Measurements from ENCODE around the gene TCF7L1.

Gene TCF7L1

GRCh38 chr2:85175369-85176299 lies 42.4 kb downstream of the TCF7L1 start:
- peak; percentile 30 for DNase-seq (ENCODE audit: extremely low read depth, low read depth)
- H3K4me3 ChIP-seq (replicated peaks; ENCODE audit: low read depth, low read length) = no peak overlapping the region
- no peak for TF ChIP-seq CTCF (IDR thresholded peaks at IDR 0.05; ENCODE audit: low read depth, low read length, missing control alignments)

GRCh38 chr2:85177031-85177824 lies 44.0 kb downstream of the TCF7L1 start:
- DNase-seq (ENCODE audit: extremely low read depth, low read depth) = no peak
- no peak for TF ChIP-seq CTCF (IDR thresholded peaks at IDR 0.05; ENCODE audit: low read depth, low read length, missing control alignments)

GRCh38 chr2:85178154-85178553 lies 45.0 kb downstream of the TCF7L1 start:
- DNase-seq (ENCODE audit: extremely low read depth, low read depth) = no peak
- no peak overlapping the region for H3K4me3 ChIP-seq (replicated peaks; ENCODE audit: low read depth, low read length)
- TF ChIP-seq CTCF (IDR thresholded peaks at IDR 0.05; ENCODE audit: low read depth, low read length, missing control alignments) = no peak

More at GRCh38 chr2:85177031-85177824, 44.0 kb downstream of the TCF7L1 start:
- H3K4me3 ChIP-seq (replicated peaks; ENCODE audit: low read depth, low read length) = no peak overlapping the region

- no peak overlapping the region for H3K4me3 ChIP-seq (replicated peaks; ENCODE audit: low read depth, low read length)
- no peak for TF ChIP-seq CTCF (IDR thresholded peaks at IDR 0.05; ENCODE audit: low read depth, low read length, missing control alignments)
- DNase-seq (ENCODE audit: extremely low read depth, low read depth) = no peak
Observed at GRCh38 chr2:85178980-85179411, 45.8 kb downstream of the TCF7L1 start.

GRCh38 chr2:85179541-85179940 lies 46.3 kb downstream of the TCF7L1 start:
- H3K4me3 ChIP-seq (replicated peaks; ENCODE audit: low read depth, low read length) = no peak overlapping the region
- no peak for DNase-seq (ENCODE audit: extremely low read depth, low read depth)
- TF ChIP-seq CTCF (IDR thresholded peaks at IDR 0.05; ENCODE audit: low read depth, low read length, missing control alignments) = no peak

- DNase-seq (ENCODE audit: extremely low read depth, low read depth) = no peak
- no peak overlapping the region for H3K4me3 ChIP-seq (replicated peaks; ENCODE audit: low read depth, low read length)
- TF ChIP-seq CTCF (IDR thresholded peaks at IDR 0.05; ENCODE audit: low read depth, low read length, missing control alignments) = no peak
Observed at GRCh38 chr2:85180322-85181133, 47.3 kb downstream of the TCF7L1 start.
